OCI-M2 (cell line): ENCODE measurements around the gene PIK3CD.
"Not testable (repeated sequence)": the region's sequence is repeated elsewhere in the genome, so short reads cannot be mapped to it uniquely, and the experiment has no call there.

Experiments
- DNase-seq: peaks from one replicate; lab custom pipeline; 2025; ENCODE audit not compliant: unreplicated experiment; lab: John Stamatoyannopoulos, UW

The PIK3CD gene

GRCh38 chr1:9731051-9731537 lies 79.6 kb downstream of the PIK3CD start:
- DNase-seq: no peak

GRCh38 chr1:9731561-9731960 lies 80.0 kb downstream of the PIK3CD start:
- DNase-seq: no peak

- DNase-seq: no peak
These were observed 80.8 kb downstream of the PIK3CD start for GRCh38 chr1:9732123-9732971.

- no peak for DNase-seq
These were observed 81.7 kb downstream of the PIK3CD start for GRCh38 chr1:9733160-9733789.

- no peak for DNase-seq
These were observed 84.3 kb downstream of the PIK3CD start for GRCh38 chr1:9735800-9736199.

- no peak for DNase-seq
These were observed 84.7 kb downstream of the PIK3CD start for GRCh38 chr1:9736241-9736640.

- DNase-seq: no peak
These were observed 85.5 kb downstream of the PIK3CD start for GRCh38 chr1:9737057-9737456.

GRCh38 chr1:9737671-9738070 lies 86.1 kb downstream of the PIK3CD start:
- no peak for DNase-seq

- DNase-seq: no peak
These were observed 92.7 kb downstream of the PIK3CD start for GRCh38 chr1:9744106-9744799.

- no peak for DNase-seq
These were observed 94.7 kb downstream of the PIK3CD start for GRCh38 chr1:9746211-9746610.

- no peak for DNase-seq
These were observed 95.1 kb downstream of the PIK3CD start for GRCh38 chr1:9746651-9747050.

- not testable (repeated sequence) for DNase-seq
These were observed 96.9 kb downstream of the PIK3CD start for GRCh38 chr1:9748391-9748790.

- DNase-seq: no peak
These were observed 97.8 kb downstream of the PIK3CD start for GRCh38 chr1:9749361-9749760.

- DNase-seq: no peak
These were observed 100.4 kb downstream of the PIK3CD start for GRCh38 chr1:9751971-9752370.

- DNase-seq: no peak
These were observed 101.6 kb downstream of the PIK3CD start for GRCh38 chr1:9753121-9753531.

- no peak for DNase-seq
These were observed 104.0 kb downstream of the PIK3CD start for GRCh38 chr1:9755441-9755995.

- no peak for DNase-seq
These were observed 107.1 kb downstream of the PIK3CD start for GRCh38 chr1:9758559-9759121.

GRCh38 chr1:9759939-9760338 lies 108.4 kb downstream of the PIK3CD start:
- no peak for DNase-seq

GRCh38 chr1:9760824-9761223 lies 109.3 kb downstream of the PIK3CD start:
- no peak for DNase-seq

- DNase-seq: no peak
These were observed 110.3 kb downstream of the PIK3CD start for GRCh38 chr1:9761855-9762254.

- not testable (repeated sequence) for DNase-seq
These were observed 110.9 kb downstream of the PIK3CD start for GRCh38 chr1:9762446-9762845.
